ENCODE data around the gene FKBP14.

DNA sequence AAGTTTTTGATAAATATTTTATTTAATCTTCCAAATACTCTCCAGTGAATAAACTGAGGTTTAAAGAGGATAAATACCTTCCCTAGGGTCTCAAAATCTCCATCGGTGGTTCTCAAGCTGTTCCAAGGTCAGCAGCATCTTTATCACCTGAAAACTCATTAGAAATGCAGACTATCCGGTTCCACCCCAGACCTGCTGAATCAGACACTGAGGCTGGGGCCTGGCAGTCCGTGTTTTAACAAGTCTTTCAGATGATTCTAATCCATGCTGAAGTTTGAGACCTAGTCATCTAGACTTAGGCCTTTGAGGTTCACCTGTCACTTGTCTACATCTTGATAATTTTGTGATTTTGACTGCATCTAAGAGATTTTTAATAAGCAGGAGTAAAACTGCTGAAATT is 39.2 kb upstream of the FKBP14 start:
- TF ChIP-seq, protein P1, sequence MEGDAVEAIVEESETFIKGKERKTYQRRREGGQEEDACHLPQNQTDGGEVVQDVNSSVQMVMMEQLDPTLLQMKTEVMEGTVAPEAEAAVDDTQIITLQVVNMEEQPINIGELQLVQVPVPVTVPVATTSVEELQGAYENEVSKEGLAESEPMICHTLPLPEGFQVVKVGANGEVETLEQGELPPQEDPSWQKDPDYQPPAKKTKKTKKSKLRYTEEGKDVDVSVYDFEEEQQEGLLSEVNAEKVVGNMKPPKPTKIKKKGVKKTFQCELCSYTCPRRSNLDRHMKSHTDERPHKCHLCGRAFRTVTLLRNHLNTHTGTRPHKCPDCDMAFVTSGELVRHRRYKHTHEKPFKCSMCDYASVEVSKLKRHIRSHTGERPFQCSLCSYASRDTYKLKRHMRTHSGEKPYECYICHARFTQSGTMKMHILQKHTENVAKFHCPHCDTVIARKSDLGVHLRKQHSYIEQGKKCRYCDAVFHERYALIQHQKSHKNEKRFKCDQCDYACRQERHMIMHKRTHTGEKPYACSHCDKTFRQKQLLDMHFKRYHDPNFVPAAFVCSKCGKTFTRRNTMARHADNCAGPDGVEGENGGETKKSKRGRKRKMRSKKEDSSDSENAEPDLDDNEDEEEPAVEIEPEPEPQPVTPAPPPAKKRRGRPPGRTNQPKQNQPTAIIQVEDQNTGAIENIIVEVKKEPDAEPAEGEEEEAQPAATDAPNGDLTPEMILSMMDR (conservative IDR thresholded peaks at IDR 0.05) = no peak
- TF ChIP-seq EZH2 (IDR thresholded peaks at IDR 0.05; ENCODE audit: low read depth) = no peak
